HUES64 (cell line): Measurements from ENCODE around the gene EFCAB5.
"Not testable (repeated sequence)": the region's sequence is repeated elsewhere in the genome, so short reads cannot be mapped to it uniquely, and the experiment has no call there.

ENCODE experiments used
- H3K27ac ChIP-seq: 2 replicates; pipeline ENCODE4 v1.7.0; 2013; ENCODE audit warnings: low read depth, low read length, inconsistent platforms
- H3K27me3 ChIP-seq: 2 replicates; pipeline ENCODE4 v1.6.1; 2013; ENCODE audit warnings: mild to moderate bottlenecking, low read length; ENCODE audit not compliant: insufficient read depth
- H3K36me3 ChIP-seq: 2 replicates; pipeline ENCODE4 v1.6.1; 2013; ENCODE audit warnings: mild to moderate bottlenecking, low read length; ENCODE audit not compliant: insufficient read depth
- H3K4me1 ChIP-seq: 2 replicates; pipeline ENCODE4 v1.6.1; 2013; ENCODE audit warnings: mild to moderate bottlenecking, low read length, moderate library complexity; ENCODE audit not compliant: insufficient read depth
- H3K4me3 ChIP-seq: 2 replicates; pipeline ENCODE4 v1.5.1; 2013; ENCODE audit warnings: mild to moderate bottlenecking, low read length, moderate library complexity
- H3K9ac ChIP-seq: 2 replicates; pipeline ENCODE4 v1.6.1; 2013; ENCODE audit warnings: mild to moderate bottlenecking, low read depth, low read length
- H3K9me3 ChIP-seq: 2 replicates; pipeline ENCODE4 v1.6.1; 2013; ENCODE audit warnings: low read depth, low read length; ENCODE audit not compliant: insufficient read depth
- WGBS: fragments of 150-250, 120-280 bp; methylation state at CpG from one replicate; pipeline ENCODE4 v1.1.7; 2013; ENCODE audit warnings: missing lambda C conversion rate; 5-methylcytosine and 5-hydroxymethylcytosine counted together

Gene EFCAB5

GRCh38 chr17:30025325-30025724 is 83.9 kb downstream of the EFCAB5 start:
- H3K27me3 ChIP-seq, H3K4me3 ChIP-seq, H3K4me1 ChIP-seq, H3K36me3 ChIP-seq, H3K9me3 ChIP-seq, H3K27ac ChIP-seq, H3K9ac ChIP-seq: not testable (repeated sequence)
- WGBS: no CpG with 5 or more reads among the region's 2 CpGs

- Histone ChIP-seq H3K9ac (no peak overlapping the region), H3K27me3 (no peaks in the 10 kb centered on the region), H3K4me3 (no peak overlapping the region), H3K27ac (no peak overlapping the region), H3K9me3 (0 out of 2 replicates have a peak, but pooled peaks cover 4% of the 10 kb centered on the region), H3K4me1 (no peaks in the 10 kb centered on the region), H3K36me3 (no peaks in the 10 kb centered on the region)
- 85% methylated on average over 4 of the region's 4 CpGs for WGBS
These were observed 86.2 kb downstream of the EFCAB5 start for GRCh38 chr17:30027676-30028075.

- H3K36me3 ChIP-seq: no peaks in the 10 kb centered on the region
- WGBS: 96% methylated on average over 4 of the region's 4 CpGs
- H3K27me3 ChIP-seq: no peaks in the 10 kb centered on the region
- H3K27ac ChIP-seq: no peak overlapping the region
- H3K9ac ChIP-seq: no peak overlapping the region
- 0 out of 2 replicates have a peak, but pooled peaks cover 3% of the 10 kb centered on the region for H3K9me3 ChIP-seq
- H3K4me1 ChIP-seq: no peaks in the 10 kb centered on the region
- H3K4me3 ChIP-seq: no peak overlapping the region
These were observed 89.9 kb downstream of the EFCAB5 start for GRCh38 chr17:30031214-30031869.

GRCh38 chr17:30035369-30035768 is 93.9 kb downstream of the EFCAB5 start:
- Histone ChIP-seq H3K4me3 (no peak overlapping the region), H3K27ac (no peak overlapping the region), H3K9ac (no peak overlapping the region)

GRCh38 chr17:30040719-30041518 is 99.5 kb downstream of the EFCAB5 start:
- H3K27ac ChIP-seq, H3K9ac ChIP-seq: not testable (repeated sequence)
- WGBS: 72% methylated on average over 5 of the region's 5 CpGs

More at GRCh38 chr17:30035369-30035768, 93.9 kb downstream of the EFCAB5 start:
- Histone ChIP-seq H3K4me1 (no peaks in the 10 kb centered on the region), H3K9me3 (0 out of 2 replicates have a peak, but pooled peaks cover 2% of the 10 kb centered on the region), H3K27me3 (no peaks in the 10 kb centered on the region), H3K36me3 (no peaks in the 10 kb centered on the region)
- WGBS: 90% methylated on average over 2 of the region's 2 CpGs

GRCh38 chr17:30041551-30041950 is 100.1 kb downstream of the EFCAB5 start:
- Histone ChIP-seq H3K36me3 (no peaks in the 10 kb centered on the region), H3K27me3 (no peaks in the 10 kb centered on the region), H3K27ac (no peak overlapping the region), H3K9me3 (peaks cover 11% of the 10 kb centered on the region), H3K4me1 (no peaks in the 10 kb centered on the region), H3K4me3 (no peak overlapping the region), H3K9ac (no peak overlapping the region)

More at GRCh38 chr17:30040719-30041518, 99.5 kb downstream of the EFCAB5 start:
- H3K4me3 ChIP-seq, H3K4me1 ChIP-seq, H3K36me3 ChIP-seq, H3K27me3 ChIP-seq: not testable (repeated sequence)
- H3K9me3 ChIP-seq: peaks cover 11% of the 10 kb centered on the region

- Histone ChIP-seq H3K9me3 (peaks cover 4% of the 10 kb centered on the region; the same call in 1 of the 2 replicates), H3K36me3 (no peaks in the 10 kb centered on the region), H3K27me3 (0 out of 2 replicates have a peak, but pooled peaks cover 3% of the 10 kb centered on the region), H3K4me3 (no peak overlapping the region), H3K9ac (no peak overlapping the region), H3K4me1 (no peaks in the 10 kb centered on the region), H3K27ac (no peak overlapping the region)
- 68% methylated on average over 4 of the region's 4 CpGs for WGBS
These were observed 120.9 kb downstream of the EFCAB5 start for GRCh38 chr17:30062372-30062771.

GRCh38 chr17:30064738-30065137 is 123.3 kb downstream of the EFCAB5 start:
- WGBS: 100% methylated on average over 1 of the region's 1 CpG
- no peak overlapping the region for H3K27ac ChIP-seq

GRCh38 chr17:30068465-30068864 is 127.0 kb downstream of the EFCAB5 start:
- WGBS: 94% methylated on average over 16 of the region's 16 CpGs
- Histone ChIP-seq H3K9ac (no peak overlapping the region), H3K9me3 (peaks cover 4% of the 10 kb centered on the region; the same call in 1 of the 2 replicates), H3K4me3 (no peak overlapping the region), H3K27ac (no peak overlapping the region), H3K27me3 (no peaks in the 10 kb centered on the region), H3K36me3 (no peaks in the 10 kb centered on the region), H3K4me1 (no peaks in the 10 kb centered on the region)

More at GRCh38 chr17:30064738-30065137, 123.3 kb downstream of the EFCAB5 start:
- Histone ChIP-seq H3K4me1 (no peaks in the 10 kb centered on the region), H3K27me3 (0 out of 2 replicates have a peak, but pooled peaks cover 3% of the 10 kb centered on the region), H3K9me3 (peaks cover 4% of the 10 kb centered on the region; the same call in 1 of the 2 replicates), H3K36me3 (no peaks in the 10 kb centered on the region), H3K4me3 (no peak overlapping the region), H3K9ac (no peak overlapping the region)

GRCh38 chr17:30074254-30074653 is 132.8 kb downstream of the EFCAB5 start:
- Histone ChIP-seq H3K4me3 (no peak overlapping the region), H3K27me3 (no peaks in the 10 kb centered on the region), H3K9me3 (no peaks in the 10 kb centered on the region), H3K27ac (no peak overlapping the region), H3K36me3 (no peaks in the 10 kb centered on the region), H3K9ac (no peak overlapping the region), H3K4me1 (no peaks in the 10 kb centered on the region)
- 88% methylated on average over 1 of the region's 2 CpGs for WGBS

- no peaks in the 10 kb centered on the region for H3K4me1 ChIP-seq
- no peak overlapping the region for H3K4me3 ChIP-seq
- WGBS: 88% methylated on average over 1 of the region's 2 CpGs
- H3K9me3 ChIP-seq: no peaks in the 10 kb centered on the region
- no peak overlapping the region for H3K27ac ChIP-seq
- no peaks in the 10 kb centered on the region for H3K36me3 ChIP-seq
- peaks cover under 1% of the 10 kb centered on the region; the same call in 1 of the 2 replicates for H3K27me3 ChIP-seq
- no peak overlapping the region for H3K9ac ChIP-seq
These were observed 133.3 kb downstream of the EFCAB5 start for GRCh38 chr17:30074730-30075129.
